ENCODE measurements around the gene PLG. TPM values are rescaled to one million over a fixed set of nuclear protein-coding genes. Genes with fewer than 3 reads are reported as not detected.
"Not testable (repeated sequence)": the region's sequence is repeated elsewhere in the genome, so short reads cannot be mapped to it uniquely, and the experiment has no call there.

The PLG gene
- total and polyA plus RNA-seq, 12 donors, result not detected

DNA sequence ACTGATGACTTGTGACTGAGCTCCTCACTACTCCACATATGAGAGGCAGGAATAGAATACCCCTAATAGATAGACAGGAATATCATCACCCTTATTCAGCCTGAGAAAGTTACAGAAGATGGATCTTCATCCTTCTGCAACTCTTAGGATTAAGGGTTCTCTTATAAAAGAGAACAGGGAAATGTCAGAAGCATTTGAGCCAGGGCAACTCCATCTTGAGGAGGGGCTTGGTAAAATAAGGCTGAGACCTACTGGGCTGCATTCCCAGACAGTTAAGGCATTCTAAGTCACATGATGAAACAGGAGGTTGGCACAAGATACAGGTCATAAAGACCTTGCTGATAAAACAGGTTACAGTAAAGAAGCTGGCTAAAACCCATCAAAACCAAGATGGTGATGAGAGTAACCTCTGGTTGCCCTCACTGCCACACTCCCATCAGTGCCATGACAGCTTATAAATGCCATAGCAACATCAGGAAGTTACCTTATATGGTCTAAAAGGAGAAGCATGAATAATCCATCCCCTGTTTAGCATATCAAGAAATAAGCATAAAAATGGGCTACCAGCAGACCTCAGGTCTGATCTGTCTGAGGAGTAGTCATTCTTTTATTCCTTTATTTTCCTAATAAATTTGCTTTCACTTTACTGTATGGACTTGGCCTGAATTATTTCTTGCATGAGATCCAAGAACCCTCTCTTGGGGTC lies 97.9 kb downstream of the PLG start:
- Histone ChIP-seq H3K4me1 (no peaks in the 10 kb centered on the region), H3K9me3 (peaks cover 0 to 18% (median 6%) of the 10 kb centered on the region in 11 donors), H3K4me3 (no peak overlapping the region), H3K27ac (no peak overlapping the region), H3K27me3 (peaks cover 0 to 5% (median 0%) of the 10 kb centered on the region in 7 donors), H3K36me3 (no peaks in the 10 kb centered on the region)
- TF ChIP-seq, protein P1, sequence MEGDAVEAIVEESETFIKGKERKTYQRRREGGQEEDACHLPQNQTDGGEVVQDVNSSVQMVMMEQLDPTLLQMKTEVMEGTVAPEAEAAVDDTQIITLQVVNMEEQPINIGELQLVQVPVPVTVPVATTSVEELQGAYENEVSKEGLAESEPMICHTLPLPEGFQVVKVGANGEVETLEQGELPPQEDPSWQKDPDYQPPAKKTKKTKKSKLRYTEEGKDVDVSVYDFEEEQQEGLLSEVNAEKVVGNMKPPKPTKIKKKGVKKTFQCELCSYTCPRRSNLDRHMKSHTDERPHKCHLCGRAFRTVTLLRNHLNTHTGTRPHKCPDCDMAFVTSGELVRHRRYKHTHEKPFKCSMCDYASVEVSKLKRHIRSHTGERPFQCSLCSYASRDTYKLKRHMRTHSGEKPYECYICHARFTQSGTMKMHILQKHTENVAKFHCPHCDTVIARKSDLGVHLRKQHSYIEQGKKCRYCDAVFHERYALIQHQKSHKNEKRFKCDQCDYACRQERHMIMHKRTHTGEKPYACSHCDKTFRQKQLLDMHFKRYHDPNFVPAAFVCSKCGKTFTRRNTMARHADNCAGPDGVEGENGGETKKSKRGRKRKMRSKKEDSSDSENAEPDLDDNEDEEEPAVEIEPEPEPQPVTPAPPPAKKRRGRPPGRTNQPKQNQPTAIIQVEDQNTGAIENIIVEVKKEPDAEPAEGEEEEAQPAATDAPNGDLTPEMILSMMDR (IDR thresholded peaks at IDR 0.05), result no peak
- ATAC-seq (no peak), DNase-seq (no peak)
- intact Hi-C loops (cut with DNase I), result no loop called here

DNA sequence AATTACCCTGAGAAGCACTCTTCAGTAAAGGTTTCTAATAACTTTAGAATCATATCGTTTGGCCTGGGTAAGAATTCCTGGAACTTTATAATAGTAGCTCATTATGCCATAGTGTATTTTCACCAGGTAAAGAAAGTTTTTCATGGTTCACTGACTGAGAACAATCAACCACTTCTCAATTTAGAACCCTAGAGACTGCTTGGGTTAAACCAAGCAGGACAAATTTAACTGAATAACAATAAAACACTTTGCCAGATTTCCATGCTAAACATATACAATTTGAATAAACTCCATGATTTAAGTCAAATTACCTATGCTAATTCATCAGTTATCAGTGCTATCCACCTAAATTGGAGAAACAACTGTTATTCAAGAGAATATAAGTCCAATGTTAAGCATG lies 99.4 kb downstream of the PLG start:
- peaks cover 0 to 5% (median 0%) of the 10 kb centered on the region in 7 donors for H3K27me3 ChIP-seq

DNA sequence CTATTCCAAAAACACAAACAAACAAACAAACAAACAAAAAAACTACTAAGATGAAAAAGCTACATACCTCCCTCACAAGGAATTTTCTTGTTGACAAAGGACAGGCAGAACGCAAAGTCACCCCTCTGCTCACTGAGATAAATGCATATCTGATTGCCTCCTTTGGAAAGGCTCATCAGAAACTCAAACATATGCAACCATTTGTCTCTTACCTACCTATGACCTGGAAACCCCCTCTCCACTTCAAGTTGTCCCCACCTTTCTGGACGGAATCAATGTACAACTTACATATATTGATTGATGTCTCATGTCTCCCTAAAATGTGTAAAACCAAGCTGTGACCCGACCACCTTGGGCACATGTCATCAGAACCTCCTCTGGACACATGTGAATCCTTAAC lies 100.0 kb downstream of the PLG start:
- H3K4me1 ChIP-seq; H3K4me3 ChIP-seq; H3K36me3 ChIP-seq; H3K27me3 ChIP-seq; intact Hi-C loops (cut with DNase I); DNase-seq; ATAC-seq; H3K27ac ChIP-seq: not testable (repeated sequence)
- 66 to 76% methylated on average over 3 of the region's 3 CpGs for WGBS, 2 donors
- H3K9me3 ChIP-seq, result peaks cover 0 to 18% (median 6%) of the 10 kb centered on the region in 11 donors

More for the DNA sequence above, 99.4 kb downstream of the PLG start:
- Histone ChIP-seq H3K36me3 (no peaks in the 10 kb centered on the region), H3K4me1 (no peaks in the 10 kb centered on the region), H3K4me3 (no peak overlapping the region), H3K9me3 (peaks cover 0 to 18% (median 6%) of the 10 kb centered on the region in 11 donors), H3K27ac (no peak overlapping the region)
- DNase-seq (no peak), ATAC-seq (no peak)
- intact Hi-C loops (cut with DNase I), result no loop called here
- 65 to 79% methylated on average over 1 of the region's 1 CpG for WGBS, 2 donors
- TF ChIP-seq, protein P1 (IDR thresholded peaks at IDR 0.05), result no peak

Other genes starting within 250 kb of the PLG start
- gene LPA, start 38.0 kb upstream of the PLG start, total RNA-seq, result not detected
- gene LPA, start 38.0 kb upstream of the PLG start, polyA plus RNA-seq, result not detected

Data from heart right ventricle (tissue), 16 donors.